ENCODE results near the gene EMX2.

Gene EMX2

GRCh38 chr10:117544711-117545140, 2.2 kb downstream of the EMX2 start:
- DNase-seq (ENCODE audit: low read depth), result no peak

DNA sequence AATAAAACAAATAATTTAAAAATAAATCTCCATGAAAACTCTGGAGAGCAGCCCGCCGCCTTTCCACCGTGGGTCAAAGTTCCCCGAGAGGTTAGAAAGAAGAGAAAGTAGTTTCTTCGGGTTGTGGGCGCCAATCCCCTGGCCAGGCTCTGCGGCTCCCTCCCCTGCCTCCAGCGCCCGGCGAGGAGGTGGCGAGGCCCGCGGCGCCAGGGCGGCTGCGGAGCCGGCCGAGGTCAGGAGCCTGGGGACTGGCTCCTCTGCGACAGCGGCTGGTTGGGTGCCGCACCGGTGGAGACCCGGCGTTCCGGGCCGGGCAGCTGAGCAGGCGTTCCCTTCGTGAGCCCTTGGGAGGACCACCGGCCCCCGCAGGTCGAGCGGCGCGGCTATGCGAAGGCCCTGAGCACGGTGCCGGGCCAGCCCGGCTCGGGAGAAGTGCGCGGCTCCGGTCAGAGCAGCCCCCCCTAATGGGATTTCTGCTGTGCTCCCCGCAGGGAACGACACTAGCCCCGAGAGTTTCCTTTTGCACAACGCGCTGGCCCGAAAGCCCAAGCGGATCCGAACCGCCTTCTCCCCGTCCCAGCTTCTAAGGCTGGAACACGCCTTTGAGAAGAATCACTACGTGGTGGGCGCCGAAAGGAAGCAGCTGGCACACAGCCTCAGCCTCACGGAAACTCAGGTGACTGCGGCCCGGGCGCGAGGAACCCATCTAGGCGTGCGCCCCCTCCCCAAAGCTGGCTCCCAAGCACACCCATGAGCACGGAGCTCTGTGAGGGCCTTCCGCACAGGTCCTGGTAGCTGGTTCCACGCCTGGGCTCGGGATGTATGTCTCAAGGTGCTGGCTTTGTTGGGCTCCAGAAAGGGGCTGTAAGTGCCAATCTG, 2.8 kb downstream of the EMX2 start:
- DNase-seq (ENCODE audit: low read depth), result no peak

GRCh38 chr10:117546020-117546580, 3.6 kb downstream of the EMX2 start:
- no peak for DNase-seq (ENCODE audit: low read depth)

DNA sequence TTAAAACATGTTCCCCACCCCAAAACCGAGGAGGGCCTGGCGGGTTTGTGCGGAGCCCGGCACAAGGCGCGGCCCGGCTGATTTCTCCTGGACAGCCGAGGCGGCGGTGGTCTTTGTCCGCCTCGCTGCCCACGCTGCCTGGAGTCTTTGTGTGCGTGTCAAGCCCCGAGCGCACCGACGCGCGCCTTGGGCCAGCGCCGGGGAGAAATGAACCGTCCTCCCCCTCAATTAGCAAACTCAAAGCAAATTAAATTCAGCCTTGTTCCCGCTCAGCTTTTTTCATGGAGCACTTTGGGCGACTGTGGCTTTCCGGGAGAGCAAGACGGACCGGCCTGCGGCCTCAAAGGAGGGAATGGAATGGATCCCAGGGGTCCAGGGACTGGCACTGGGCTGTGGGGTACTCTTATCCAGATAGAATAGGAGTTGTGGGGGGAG, 4.1 kb downstream of the EMX2 start:
- no peak for DNase-seq (ENCODE audit: low read depth)

DNA sequence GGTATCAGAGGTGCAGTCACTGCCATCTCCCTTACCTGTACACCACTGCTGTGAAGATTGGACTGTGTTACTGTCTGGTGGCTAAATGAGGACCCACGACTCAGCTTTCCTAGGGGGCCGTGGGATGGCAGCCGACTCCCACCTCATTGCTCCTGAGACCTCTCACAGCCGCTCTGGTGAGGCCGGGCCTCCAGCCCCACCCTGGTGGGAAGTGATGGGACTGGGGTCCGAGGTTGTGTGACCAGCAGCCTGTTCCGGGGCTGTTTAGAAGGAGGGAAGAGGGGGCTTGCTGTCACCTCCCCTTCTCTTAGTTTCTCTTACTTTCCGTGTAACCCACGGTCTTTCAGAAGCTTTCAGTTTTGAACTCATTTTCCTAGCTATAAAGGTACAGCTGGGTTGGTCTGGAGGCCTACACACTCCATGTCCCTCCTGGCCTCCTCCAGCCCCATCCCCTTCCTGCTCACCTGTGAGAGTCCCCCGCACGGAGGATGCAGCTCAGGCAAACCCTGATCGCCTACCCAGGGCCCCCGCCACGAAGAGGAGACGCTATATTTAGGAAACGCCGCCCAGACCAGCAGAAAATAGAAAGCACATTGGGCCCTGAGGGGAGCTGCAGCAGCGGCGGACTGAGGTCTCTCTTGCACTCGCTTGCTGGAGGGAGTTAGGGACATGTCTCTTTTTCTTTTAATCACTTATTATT, 4.6 kb downstream of the EMX2 start:
- DNase-seq (ENCODE audit: low read depth), result no peak

DNA sequence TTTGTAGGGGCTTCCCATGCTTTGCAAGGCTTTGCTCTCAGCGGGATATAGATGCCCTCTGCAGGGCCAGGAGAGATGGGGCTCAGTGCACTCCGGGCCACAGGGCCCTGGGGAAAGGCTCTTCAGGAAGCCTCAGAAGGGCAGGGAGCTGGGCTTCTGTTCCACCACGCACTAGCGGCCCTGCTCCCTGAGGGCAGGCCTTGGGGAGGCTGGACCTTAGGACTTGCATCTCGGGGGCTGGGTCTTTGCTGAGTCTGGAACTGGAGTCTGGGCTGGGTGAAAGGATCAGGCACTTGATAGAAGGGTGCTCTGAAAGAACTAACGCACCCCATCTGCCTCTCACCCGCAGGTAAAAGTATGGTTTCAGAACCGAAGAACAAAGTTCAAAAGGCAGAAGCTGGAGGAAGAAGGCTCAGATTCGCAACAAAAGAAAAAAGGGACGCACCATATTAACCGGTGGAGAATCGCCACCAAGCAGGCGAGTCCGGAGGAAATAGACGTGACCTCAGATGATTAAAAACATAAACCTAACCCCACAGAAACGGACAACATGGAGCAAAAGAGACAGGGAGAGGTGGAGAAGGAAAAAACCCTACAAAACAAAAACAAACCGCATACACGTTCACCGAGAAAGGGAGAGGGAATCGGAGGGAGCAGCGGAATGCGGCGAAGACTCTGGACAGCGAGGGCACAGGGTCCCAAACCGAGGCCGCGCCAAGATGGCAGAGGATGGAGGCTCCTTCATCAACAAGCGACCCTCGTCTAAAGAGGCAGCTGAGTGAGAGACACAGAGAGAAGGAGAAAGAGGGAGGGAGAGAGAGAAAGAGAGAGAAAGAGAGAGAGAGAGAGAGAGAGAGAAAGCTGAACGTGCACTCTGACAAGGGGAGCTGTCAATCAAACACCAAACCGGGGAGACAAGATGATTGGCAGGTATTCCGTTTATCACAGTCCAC, 5.4 kb downstream of the EMX2 start:
- no peak for DNase-seq (ENCODE audit: low read depth)

- no peak for DNase-seq (ENCODE audit: low read depth)
Measured at GRCh38 chr10:117549100-117549585, 6.6 kb downstream of the EMX2 start.

- no peak for DNase-seq (ENCODE audit: low read depth)
Measured at GRCh38 chr10:117550076-117550475, 7.5 kb downstream of the EMX2 start.

DNA sequence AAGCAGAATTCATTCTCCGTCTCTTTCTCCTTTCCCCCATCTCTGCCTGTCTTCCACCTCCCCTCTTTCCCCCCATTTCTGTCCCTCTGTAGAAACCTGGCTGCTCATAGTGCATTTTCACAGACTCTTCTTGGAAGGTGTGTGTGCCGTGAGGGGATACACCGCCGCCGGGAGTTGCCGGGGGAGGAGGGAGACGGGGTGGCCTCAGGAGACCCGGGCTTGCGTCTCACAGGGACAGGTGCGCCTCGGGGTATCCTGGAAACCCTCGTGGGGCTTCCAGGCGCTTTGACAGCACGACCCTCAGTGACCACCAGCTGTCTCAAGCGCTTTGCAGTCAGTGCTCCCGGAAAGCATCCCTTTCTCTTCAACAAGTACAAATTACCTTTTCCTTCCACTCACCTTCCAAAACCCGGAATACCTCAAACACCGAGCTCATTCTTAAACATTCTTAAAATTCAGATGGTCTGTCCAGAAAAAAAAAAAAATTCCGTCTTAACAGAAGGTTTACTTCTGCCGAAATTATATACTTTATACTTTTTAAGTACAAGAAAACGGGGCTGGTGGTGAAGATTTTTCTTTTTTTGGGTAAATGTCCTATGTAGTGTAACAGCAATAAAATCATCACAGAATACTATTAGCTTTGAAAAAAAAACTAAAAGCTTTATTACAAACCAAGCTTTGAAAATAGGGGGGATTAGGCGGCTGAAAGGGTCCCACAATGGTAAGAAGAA, 8.2 kb downstream of the EMX2 start:
- no peak for DNase-seq (ENCODE audit: low read depth)

GRCh38 chr10:117551330-117552155, 9.0 kb downstream of the EMX2 start:
- no peak for DNase-seq (ENCODE audit: low read depth)

- no peak for DNase-seq (ENCODE audit: low read depth)
Measured at GRCh38 chr10:117552156-117552631, 9.6 kb downstream of the EMX2 start.

GRCh38 chr10:117552701-117553141, 10.2 kb downstream of the EMX2 start:
- DNase-seq (ENCODE audit: low read depth), result no peak

- DNase-seq (ENCODE audit: low read depth), result no peak
Measured at GRCh38 chr10:117553142-117553814, 10.7 kb downstream of the EMX2 start.

DNA sequence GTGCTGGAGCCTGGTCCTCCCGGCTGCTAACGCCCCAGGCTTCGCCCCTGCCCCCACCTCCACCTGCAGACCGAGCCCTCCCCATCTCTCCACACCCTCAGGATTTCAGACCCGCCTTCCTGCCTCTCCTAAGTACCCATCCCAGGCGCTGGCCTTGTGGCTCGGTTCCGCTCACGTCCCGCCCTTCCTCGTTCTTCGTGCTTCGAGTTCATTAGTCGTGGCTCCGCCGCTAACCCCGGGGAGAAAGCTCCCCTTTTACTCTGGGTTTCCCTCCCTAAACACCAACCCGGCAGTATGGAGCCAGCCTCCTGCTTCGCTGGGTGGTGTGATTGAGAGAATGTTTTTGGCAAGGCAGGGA, 11.2 kb downstream of the EMX2 start:
- no peak for DNase-seq (ENCODE audit: low read depth)

- no peak for DNase-seq (ENCODE audit: low read depth)
Measured at GRCh38 chr10:117554241-117554814, 11.8 kb downstream of the EMX2 start.

- DNase-seq (ENCODE audit: low read depth), result no peak
Measured at GRCh38 chr10:117555017-117555416, 12.5 kb downstream of the EMX2 start.

- no peak for DNase-seq (ENCODE audit: low read depth)
Measured at GRCh38 chr10:117555863-117556262, 13.3 kb downstream of the EMX2 start.

- DNase-seq (ENCODE audit: low read depth), result no peak
Measured at GRCh38 chr10:117556356-117556755, 13.8 kb downstream of the EMX2 start.

GRCh38 chr10:117559712-117560111, 17.2 kb downstream of the EMX2 start:
- DNase-seq (ENCODE audit: low read depth), result no peak
